RWPE2 (cell line): ENCODE results near the gene PPP1R12A.
"Not testable (repeated sequence)": the region's sequence is repeated elsewhere in the genome, so short reads cannot be mapped to it uniquely, and the experiment has no call there.

Experiments
- ATAC-seq: fragments of 200-7000 bp; cut with Tn5 transposase; 3 replicates; pipeline ENCODE4 v1.9.1; 2021; ENCODE audit warnings: low read depth
- DNase-seq: peaks from one replicate; pipeline ENCODE4 v3.0.0-alpha.2; 2020; ENCODE audit warnings: low spot score
- H3K27ac ChIP-seq: fragments of 450-650 bp; 2 replicates; pipeline ENCODE4 v1.5.1; 2017; ENCODE audit warnings: mild to moderate bottlenecking; ENCODE audit not compliant: poor library complexity, severe bottlenecking
- H3K27me3 ChIP-seq: fragments of 250-450 bp; sonication (Bioruptor Pico); 2 replicates; pipeline ENCODE4 v1.5.1; 2021; ENCODE audit warnings: mild to moderate bottlenecking, moderate library complexity; ENCODE audit not compliant: insufficient read depth, poor library complexity, severe bottlenecking
- H3K36me3 ChIP-seq: fragments of 250-450 bp; sonication (Bioruptor Pico); 2 replicates; pipeline ENCODE4 v1.5.1; 2020; ENCODE audit warnings: low read depth, mild to moderate bottlenecking, moderate library complexity
- H3K4me1 ChIP-seq: fragments of 250-450 bp; sonication (Bioruptor Pico); 2 replicates; pipeline ENCODE4 v1.5.1; 2021; ENCODE audit warnings: mild to moderate bottlenecking, moderate library complexity; ENCODE audit not compliant: insufficient read depth, poor library complexity, severe bottlenecking
- H3K4me3 ChIP-seq: fragments of 250-450 bp; sonication (Bioruptor Pico); 2 replicates; pipeline ENCODE4 v1.5.1; 2021; ENCODE audit warnings: mild to moderate bottlenecking, moderate library complexity; ENCODE audit not compliant: severe bottlenecking
- H3K9me3 ChIP-seq: fragments of 250-450 bp; sonication (Bioruptor Pico); 2 replicates; pipeline ENCODE4 v1.5.1; 2021; ENCODE audit warnings: mild to moderate bottlenecking, moderate library complexity; ENCODE audit not compliant: severe bottlenecking
- CTCF ChIP-seq: fragments of 450-650 bp; IDR thresholded peaks from one replicate; pipeline ENCODE4 v1.5.1; 2017; ENCODE audit warnings: mild to moderate bottlenecking, moderate library complexity; ENCODE audit not compliant: poor library complexity, severe bottlenecking

Gene PPP1R12A

DNA sequence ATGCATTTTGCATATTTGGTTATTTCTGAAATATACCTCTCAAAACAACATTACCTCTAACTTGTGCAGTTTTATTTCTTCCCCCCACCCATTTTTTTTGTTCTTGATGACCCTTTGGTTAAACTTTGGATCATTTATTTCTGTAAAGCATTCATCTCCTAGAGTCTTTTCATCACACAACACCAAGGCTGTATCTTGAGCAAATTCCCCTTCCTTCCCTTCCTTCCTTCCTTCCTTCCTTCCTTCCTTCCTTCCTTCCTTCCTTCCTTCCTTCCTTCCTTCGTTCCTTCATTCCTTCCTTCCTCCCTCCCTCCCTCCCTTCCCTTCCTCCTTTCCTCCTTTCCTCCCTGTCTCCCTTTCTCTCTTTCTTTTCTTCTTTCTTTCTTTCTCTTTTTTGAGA lies 43.8 kb upstream of the PPP1R12A start:
- ATAC-seq = no peak
- no peaks in the 10 kb centered on the region for H3K36me3 ChIP-seq
- no peaks in the 10 kb centered on the region for H3K9me3 ChIP-seq
- no peaks in the 10 kb centered on the region for H3K27me3 ChIP-seq
- no peak for DNase-seq
- H3K4me3 ChIP-seq = no peak overlapping the region
- TF ChIP-seq CTCF = no peak
- H3K4me1 ChIP-seq = peaks cover 8% of the 10 kb centered on the region
- H3K27ac ChIP-seq = no peak overlapping the region

DNA sequence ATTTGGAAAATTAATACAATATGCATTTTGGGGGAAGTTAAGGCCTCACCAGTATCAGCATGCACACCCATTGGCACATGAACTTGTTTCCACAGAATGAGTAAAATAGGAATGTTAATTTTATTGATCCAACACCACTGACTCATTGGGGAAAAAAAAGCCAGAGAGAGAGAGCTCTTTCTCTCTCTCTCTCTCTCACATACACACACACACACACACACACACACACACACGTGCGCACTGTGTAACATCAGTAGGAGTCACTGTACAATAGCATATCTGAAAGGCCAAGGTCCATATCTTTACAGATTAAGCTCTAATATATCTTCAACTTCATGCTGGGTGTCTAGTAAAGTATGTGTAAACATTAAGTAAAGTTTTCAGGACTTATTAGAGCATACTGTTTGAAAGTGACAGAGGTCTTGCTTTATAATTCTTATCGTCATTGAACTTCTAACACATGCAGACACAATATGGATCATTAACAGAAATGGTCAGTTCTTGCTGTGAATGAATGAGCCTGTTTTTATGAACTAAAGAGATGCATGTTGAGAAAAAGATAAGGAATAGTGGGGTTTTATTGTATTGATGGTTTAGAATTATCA lies 43.1 kb upstream of the PPP1R12A start:
- H3K4me3 ChIP-seq, H3K27ac ChIP-seq, H3K4me1 ChIP-seq, H3K27me3 ChIP-seq, H3K9me3 ChIP-seq, DNase-seq, H3K36me3 ChIP-seq: not testable (repeated sequence)
- peak; percentile 40; the same call in 1 of the 3 replicates for ATAC-seq

DNA sequence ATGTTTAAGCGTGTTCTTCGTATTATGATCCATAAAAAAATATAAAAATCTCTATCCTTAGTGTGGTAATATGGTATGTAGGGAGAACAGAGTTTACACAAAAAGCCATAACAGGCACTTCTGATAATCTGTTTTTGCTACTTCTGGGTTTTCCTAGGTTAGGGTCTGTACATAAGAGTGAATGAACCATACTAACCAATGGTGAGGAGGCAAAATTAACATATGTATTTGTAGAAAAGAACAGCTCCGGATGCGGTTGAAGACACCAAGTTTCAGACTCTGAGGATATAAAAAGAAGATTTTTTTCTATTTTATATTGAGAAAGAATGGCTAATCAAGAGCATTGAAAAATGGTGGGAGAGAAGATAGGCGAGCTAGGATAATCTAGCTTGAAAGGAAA lies 40.2 kb upstream of the PPP1R12A start:
- TF ChIP-seq CTCF = no peak
- Histone ChIP-seq H3K9me3 (no peaks in the 10 kb centered on the region), H3K4me3 (no peak overlapping the region), H3K36me3 (no peaks in the 10 kb centered on the region), H3K4me1 (no peaks in the 10 kb centered on the region), H3K27ac (no peak overlapping the region), H3K27me3 (no peaks in the 10 kb centered on the region)
- DNase-seq (no peak), ATAC-seq (no peak)

DNA sequence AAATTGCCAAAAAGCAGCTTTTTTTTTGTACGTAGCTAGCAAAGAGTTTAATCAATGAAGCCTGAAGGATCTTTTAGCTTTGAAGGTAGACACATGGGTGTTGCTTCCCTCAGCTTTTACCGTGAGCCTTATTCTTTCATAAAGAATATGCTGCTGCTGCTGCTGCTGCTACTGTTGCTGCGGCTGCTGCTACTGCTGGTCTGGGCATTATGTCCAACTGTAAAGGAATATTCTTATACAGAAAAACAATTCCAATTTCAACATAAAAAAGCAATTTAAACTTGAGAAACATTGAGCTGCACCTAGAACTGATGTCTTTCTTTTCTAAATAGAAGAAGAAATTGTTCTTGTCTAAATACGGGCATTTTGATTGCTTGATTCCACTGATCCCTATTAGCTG lies 38.9 kb upstream of the PPP1R12A start:
- H3K27ac ChIP-seq = no peak overlapping the region
- H3K27me3 ChIP-seq = no peaks in the 10 kb centered on the region
- H3K4me3 ChIP-seq = no peak overlapping the region
- no peak for DNase-seq
- no peak for ATAC-seq
- no peak for TF ChIP-seq CTCF
- H3K36me3 ChIP-seq = no peaks in the 10 kb centered on the region
- no peaks in the 10 kb centered on the region for H3K9me3 ChIP-seq
- H3K4me1 ChIP-seq = no peaks in the 10 kb centered on the region

- DNase-seq (no peak), ATAC-seq (no peak)
- no peaks in the 10 kb centered on the region for H3K4me1 ChIP-seq
- H3K9me3 ChIP-seq = no peaks in the 10 kb centered on the region
- H3K4me3 ChIP-seq = no peak overlapping the region
- TF ChIP-seq CTCF = no peak
- H3K27me3 ChIP-seq = no peaks in the 10 kb centered on the region
- no peak overlapping the region for H3K27ac ChIP-seq
- no peaks in the 10 kb centered on the region for H3K36me3 ChIP-seq
Observed at GRCh38 chr12:79964100-79964627, 29.3 kb upstream of the PPP1R12A start.
